GM18502 (cell line): Measurements from ENCODE around the gene PIM3.

Source experiments
- ATAC-seq: cut with Tn5 transposase; IDR thresholded peaks from one replicate; pipeline ENCODE4 v1.9.1; 2021; ENCODE audit warnings: mild to moderate bottlenecking; ENCODE audit not compliant: unreplicated experiment, poor library complexity

The PIM3 gene

GRCh38 chr22:49999063-49999945 lies 38.7 kb downstream of the PIM3 start:
- no peak for ATAC-seq

- no peak for ATAC-seq
These were observed 39.5 kb downstream of the PIM3 start for GRCh38 chr22:49999946-50000586.

GRCh38 chr22:50000587-50001387 lies 40.2 kb downstream of the PIM3 start:
- ATAC-seq: no peak

- ATAC-seq: no peak
These were observed 41.0 kb downstream of the PIM3 start for GRCh38 chr22:50001388-50002231.

GRCh38 chr22:50002791-50003190 lies 42.2 kb downstream of the PIM3 start:
- no peak for ATAC-seq

GRCh38 chr22:50004918-50005317 lies 44.3 kb downstream of the PIM3 start:
- ATAC-seq: no peak

- ATAC-seq: no peak
These were observed 46.5 kb downstream of the PIM3 start for GRCh38 chr22:50007057-50007511.

- no peak for ATAC-seq
These were observed 47.8 kb downstream of the PIM3 start for GRCh38 chr22:50008151-50009040.

- no peak for ATAC-seq
These were observed 48.7 kb downstream of the PIM3 start for GRCh38 chr22:50009251-50009650.

- no peak for ATAC-seq
These were observed 49.4 kb downstream of the PIM3 start for GRCh38 chr22:50009765-50010675.

GRCh38 chr22:50010676-50011446 lies 50.3 kb downstream of the PIM3 start:
- no peak for ATAC-seq

- ATAC-seq: no peak
These were observed 51.1 kb downstream of the PIM3 start for GRCh38 chr22:50011447-50012210.

- no peak for ATAC-seq
These were observed 51.9 kb downstream of the PIM3 start, which contains the start of gene IL17REL for GRCh38 chr22:50012211-50013181. Gene IL17REL (minus strand): TSS chr22:50012765. CDS start chr22:50012646, 119 bp downstream.
